Upper lobe of right lung (tissue), 1 donor: ENCODE results near the gene FGFRL1. TPM values are rescaled to one million over a fixed set of nuclear protein-coding genes. Genes with fewer than 3 reads are reported as not detected.

Experiments used
- ATAC-seq: fragments of 200-7000 bp; cut with Tn5 transposase; one replicate; pipeline ENCODE4 v1.9.1; 2020; ENCODE audit warnings: mild to moderate bottlenecking, moderate library complexity
- DNase-seq: peaks from one replicate; pipeline ENCODE4 v3.0.0-alpha.2; 2020
- H3K27ac ChIP-seq: fragments of 200-600 bp; one replicate; pipeline ENCODE4 v1.8.0; 2022
- H3K27me3 ChIP-seq: fragments of 200-600 bp; one replicate; pipeline ENCODE4 v1.8.0; 2022; ENCODE audit warnings: mild to moderate bottlenecking
- H3K36me3 ChIP-seq: fragments of 200-600 bp; one replicate; pipeline ENCODE4 v1.8.0; 2022
- H3K4me1 ChIP-seq: fragments of 200-600 bp; one replicate; pipeline ENCODE4 v1.8.0; 2022
- H3K4me3 ChIP-seq: fragments of 200-600 bp; one replicate; pipeline ENCODE4 v1.8.0; 2022; ENCODE audit warnings: mild to moderate bottlenecking
- H3K9me3 ChIP-seq: fragments of 200-600 bp; one replicate; pipeline ENCODE4 v1.8.0; 2022
- CTCF ChIP-seq: fragments of 200-600 bp; IDR thresholded peaks from one replicate; pipeline ENCODE4 v1.8.0; 2022; ENCODE audit warnings: antibody characterized with exemption
- intact Hi-C: fragments of 100-400 bp; cut with DNase I; formaldehyde crosslinking; loops from one replicate; pipeline ENCODE4 v1.11.0; 2022
- total RNA-seq: library from RNA; stranded (reverse); fragmentation: NEBNext Ultra II Directional; extraction: Animal tissue kit (Norgen Biotek cat#: 25700); gene quantifications from one replicate; pipeline ENCODE4 v1.2.1, GENCODE V29; 2021
- donor health status: DM: no; HTN: yes; CAD: no; lungs with severe emphysema.

The FGFRL1 gene
- total RNA-seq, 1 donor from 2014 or later, result 25.2 TPM

- H3K4me3 ChIP-seq, result no peak overlapping the region
- H3K9me3 ChIP-seq, result no peaks in the 10 kb centered on the region
- no peaks in the 10 kb centered on the region for H3K36me3 ChIP-seq
- H3K4me1 ChIP-seq, result peaks cover 14% of the 10 kb centered on the region
- DNase-seq (no peak), ATAC-seq (no peak)
- H3K27me3 ChIP-seq, result peaks cover 9% of the 10 kb centered on the region
- no peak overlapping the region for H3K27ac ChIP-seq
- TF ChIP-seq CTCF, result no peak
- intact Hi-C loops, result no loop called here
Observed at GRCh38 chr4:1036976-1037810, 25.8 kb downstream of the FGFRL1 start.

- Histone ChIP-seq H3K27me3 (peaks cover 7% of the 10 kb centered on the region), H3K36me3 (no peaks in the 10 kb centered on the region), H3K9me3 (no peaks in the 10 kb centered on the region), H3K4me1 (peaks cover 22% of the 10 kb centered on the region), H3K4me3 (no peak overlapping the region), H3K27ac (no peak overlapping the region)
- intact Hi-C loops, result no loop called here
- DNase-seq (no peak), ATAC-seq (no peak)
- TF ChIP-seq CTCF, result no peak
Observed at GRCh38 chr4:1038948-1039492, 27.6 kb downstream of the FGFRL1 start.

- no peaks in the 10 kb centered on the region for H3K9me3 ChIP-seq
- no peaks in the 10 kb centered on the region for H3K36me3 ChIP-seq
- DNase-seq (no peak), ATAC-seq (peak; percentile 23)
- no peak for TF ChIP-seq CTCF
- H3K4me1 ChIP-seq, result peaks cover 26% of the 10 kb centered on the region
- intact Hi-C loops, result no loop called here
- no peak overlapping the region for H3K4me3 ChIP-seq
- peak overlapping the region; percentile 30 for H3K27ac ChIP-seq
- peaks cover 14% of the 10 kb centered on the region for H3K27me3 ChIP-seq
Observed at GRCh38 chr4:1039493-1040343, 28.3 kb downstream of the FGFRL1 start.

GRCh38 chr4:1040344-1041146, 29.1 kb downstream of the FGFRL1 start:
- ATAC-seq, result no peak
- DNase-seq, result no peak
- Histone ChIP-seq H3K36me3 (no peaks in the 10 kb centered on the region), H3K27ac (no peak overlapping the region), H3K27me3 (peaks cover 18% of the 10 kb centered on the region), H3K4me1 (peaks cover 26% of the 10 kb centered on the region), H3K4me3 (no peak overlapping the region), H3K9me3 (no peaks in the 10 kb centered on the region)
- intact Hi-C loops, result no loop called here
- TF ChIP-seq CTCF, result no peak
